ENCODE data around the gene SPAG16.

SPAG16 gene

GRCh38 chr2:214315324-214315723 lies 1031.1 kb downstream of the SPAG16 start:
- DNase-seq, result no peak

GRCh38 chr2:214320211-214320610 lies 1035.9 kb downstream of the SPAG16 start:
- no peak for DNase-seq

GRCh38 chr2:214322662-214323061 lies 1038.4 kb downstream of the SPAG16 start:
- DNase-seq, result no peak

GRCh38 chr2:214325404-214325803 lies 1041.1 kb downstream of the SPAG16 start:
- no peak for DNase-seq

- DNase-seq, result no peak
These were observed 1044.7 kb downstream of the SPAG16 start for GRCh38 chr2:214328941-214329340.

GRCh38 chr2:214341646-214342045 lies 1057.4 kb downstream of the SPAG16 start:
- peak; percentile 72 for DNase-seq

GRCh38 chr2:214358506-214358905 lies 1074.2 kb downstream of the SPAG16 start:
- DNase-seq, result no peak

- DNase-seq, result no peak
These were observed 1076.9 kb downstream of the SPAG16 start for GRCh38 chr2:214361116-214361515.

GRCh38 chr2:214365549-214365948 lies 1081.3 kb downstream of the SPAG16 start:
- no peak for DNase-seq

- no peak for DNase-seq
These were observed 1082.9 kb downstream of the SPAG16 start for GRCh38 chr2:214367171-214367570.

GRCh38 chr2:214376618-214377285 lies 1092.5 kb downstream of the SPAG16 start:
- no peak for DNase-seq

GRCh38 chr2:214377286-214377624 lies 1093.0 kb downstream of the SPAG16 start:
- DNase-seq, result no peak

GRCh38 chr2:214378455-214379103 lies 1094.3 kb downstream of the SPAG16 start:
- DNase-seq, result no peak

GRCh38 chr2:214379227-214379626 lies 1095.0 kb downstream of the SPAG16 start:
- no peak for DNase-seq

- DNase-seq, result no peak
These were observed 1096.4 kb downstream of the SPAG16 start for GRCh38 chr2:214380681-214381080.

- DNase-seq, result no peak
These were observed 1098.0 kb downstream of the SPAG16 start for GRCh38 chr2:214382229-214382628.

GRCh38 chr2:214386720-214387119 lies 1102.5 kb downstream of the SPAG16 start:
- no peak for DNase-seq

- no peak for DNase-seq
These were observed 1105.1 kb downstream of the SPAG16 start for GRCh38 chr2:214389334-214389733.

GRCh38 chr2:214393796-214394195 lies 1109.5 kb downstream of the SPAG16 start:
- DNase-seq, result no peak

- no peak for DNase-seq
These were observed 1110.8 kb downstream of the SPAG16 start for GRCh38 chr2:214395040-214395439.

GRCh38 chr2:214401580-214401979 lies 1117.3 kb downstream of the SPAG16 start:
- no peak for DNase-seq

GRCh38 chr2:214410128-214410775 lies 1126.0 kb downstream of the SPAG16 start:
- no peak for DNase-seq

GRCh38 chr2:214410918-214411554 lies 1126.8 kb downstream of the SPAG16 start, which contains the start of gene VWC2L:
Gene VWC2L (plus strand): TSS chr2:214411054. CDS start chr2:214414194, 3,140 bp downstream.
- peak; percentile 39 for DNase-seq

GRCh38 chr2:214412679-214413078 lies 1128.4 kb downstream of the SPAG16 start:
- no peak for DNase-seq
